HG03097 (cell line): ENCODE data around the gene CSF2.

Experiments
- ATAC-seq: cut with Tn5 transposase; IDR thresholded peaks from one replicate; pipeline ENCODE4 v1.9.1; 2021; ENCODE audit not compliant: unreplicated experiment, low FRiP score

The CSF2 gene

GRCh38 chr5:132073231-132074013 lies at the start of gene CSF2:
TSS of gene CSF2 (plus strand) at chr5:132073789. CDS start at chr5:132073824, 35 bp downstream.
- ATAC-seq = no peak

GRCh38 chr5:132024117-132024435 lies 49.5 kb upstream of the CSF2 start:
- ATAC-seq = no peak

GRCh38 chr5:132024789-132025402 lies 48.7 kb upstream of the CSF2 start:
- ATAC-seq = no peak

- ATAC-seq = no peak
These were observed 48.1 kb upstream of the CSF2 start for GRCh38 chr5:132025403-132025971.

DNA sequence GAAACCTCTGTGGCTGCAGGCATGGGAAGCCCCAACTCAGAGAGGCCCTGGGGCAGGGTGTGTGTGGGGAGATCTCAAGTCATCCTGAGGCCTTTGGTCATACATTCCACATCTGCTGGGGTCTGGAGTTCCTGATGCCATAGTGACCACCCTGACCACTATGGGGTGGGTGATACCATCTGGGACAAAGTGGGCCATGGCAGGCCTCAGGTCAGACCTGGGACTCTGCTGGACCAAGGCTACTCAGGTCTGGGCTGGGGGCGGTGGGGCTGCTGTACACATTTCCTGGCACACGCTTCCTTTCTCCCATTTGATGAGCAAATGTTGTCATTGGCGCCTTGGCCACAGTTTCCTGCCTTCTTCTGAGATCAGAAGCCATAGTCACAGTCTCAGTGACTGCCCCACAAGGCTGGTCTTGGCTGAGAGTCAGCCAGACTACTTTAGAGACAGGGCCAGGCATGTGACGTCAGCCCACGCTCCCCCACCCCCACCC lies 47.0 kb upstream of the CSF2 start:
- no peak for ATAC-seq

DNA sequence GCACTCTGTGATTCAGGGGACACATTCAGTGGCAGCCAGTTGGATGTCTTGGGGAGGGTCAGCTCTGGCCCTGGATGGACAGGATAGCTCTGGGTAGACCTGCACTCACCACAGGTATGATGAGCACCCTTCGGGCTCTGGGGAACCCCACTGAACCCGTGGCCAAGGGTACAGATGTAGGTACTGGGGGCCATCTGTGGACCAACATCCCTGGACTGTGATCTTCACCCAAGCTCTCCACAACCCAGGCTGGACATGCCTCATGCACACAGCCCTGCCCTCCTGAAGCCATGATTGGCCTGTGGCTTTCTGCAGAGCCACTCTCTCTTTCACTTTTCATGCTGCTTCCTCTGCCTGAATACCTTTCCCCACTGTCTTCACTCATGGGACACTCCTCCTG lies 46.6 kb upstream of the CSF2 start:
- no peak for ATAC-seq

GRCh38 chr5:132029609-132030330 lies 43.8 kb upstream of the CSF2 start:
- ATAC-seq = no peak

DNA sequence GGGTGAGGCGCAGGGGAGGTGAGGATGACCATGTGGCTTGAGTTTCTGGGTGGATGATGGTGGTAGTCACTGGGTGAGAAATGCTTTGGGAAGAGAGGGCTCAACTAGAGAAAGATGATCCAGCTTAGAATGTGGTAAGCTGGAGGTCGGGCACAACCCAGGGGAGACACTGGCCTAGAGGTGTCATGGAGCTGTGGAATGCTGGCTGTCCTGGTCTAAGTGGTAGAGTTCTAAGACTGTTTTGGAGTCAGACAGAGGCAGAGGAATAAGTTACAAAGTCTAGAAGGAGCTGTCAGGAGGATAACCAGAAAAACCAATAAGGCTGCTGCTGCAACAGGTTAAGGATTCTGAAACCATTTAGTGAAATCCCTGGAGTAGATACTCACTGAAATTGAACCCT lies 43.0 kb upstream of the CSF2 start:
- no peak for ATAC-seq

GRCh38 chr5:132032196-132032595 lies 41.4 kb upstream of the CSF2 start:
- no peak for ATAC-seq

GRCh38 chr5:132033122-132033521 lies 40.5 kb upstream of the CSF2 start:
- no peak for ATAC-seq

DNA sequence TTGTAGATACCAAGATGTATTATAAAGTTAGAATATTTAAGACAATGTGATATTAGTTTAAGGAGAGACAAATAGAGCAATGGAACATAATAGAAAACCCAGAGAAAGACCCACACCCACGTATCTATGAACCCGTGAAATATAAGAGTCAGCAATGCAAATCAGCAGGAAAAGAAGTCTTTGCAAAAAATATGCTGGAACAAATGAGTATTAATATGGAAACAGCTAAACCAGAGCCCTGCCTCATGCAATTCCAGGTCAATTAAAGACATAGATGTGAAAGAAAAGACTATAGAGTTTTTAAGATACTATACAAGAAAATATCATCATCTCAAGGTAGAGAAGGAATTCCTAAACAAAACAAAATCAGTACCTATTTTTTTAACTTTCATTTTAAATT lies 36.2 kb upstream of the CSF2 start:
- no peak for ATAC-seq

DNA sequence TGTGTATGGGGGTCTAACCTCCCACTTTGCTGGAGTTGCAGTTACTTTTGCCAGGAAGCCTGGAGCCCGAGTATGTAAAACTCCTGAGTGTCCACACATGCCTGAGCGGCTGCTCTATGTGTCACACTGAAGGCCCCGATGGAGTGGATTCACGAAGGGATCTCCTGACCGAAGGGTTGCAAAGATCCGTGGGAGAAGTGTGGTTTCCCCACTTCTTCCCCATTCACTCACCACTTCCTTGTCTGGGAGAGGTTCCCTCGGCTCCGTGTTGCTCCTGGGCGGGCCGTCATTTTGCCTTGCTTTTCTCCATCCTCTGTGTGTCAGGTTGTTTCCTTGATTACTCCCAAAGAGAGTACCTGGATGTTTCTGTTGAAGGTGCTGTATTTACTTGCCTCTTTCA lies 29.4 kb upstream of the CSF2 start:
- ATAC-seq = no peak

DNA sequence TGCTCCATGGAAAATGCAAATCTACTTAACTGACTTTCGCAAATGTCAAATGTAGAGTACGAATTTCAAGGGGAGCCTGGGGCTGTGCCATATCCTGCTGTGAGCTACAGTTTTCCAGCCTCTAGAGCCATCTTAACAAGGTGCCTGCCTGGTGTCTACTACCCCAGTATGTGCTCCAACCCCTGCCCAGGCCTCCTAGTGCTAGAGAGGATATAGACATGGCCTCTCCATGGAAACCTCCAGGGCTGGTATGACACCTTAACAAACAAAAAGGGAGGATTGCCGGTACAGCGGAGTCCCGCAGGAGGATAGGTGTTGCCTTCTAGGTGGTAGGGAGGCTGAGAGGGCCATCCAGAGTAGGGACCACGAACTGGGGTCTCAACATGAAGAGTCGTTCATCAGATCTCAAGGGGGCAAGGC lies 26.7 kb upstream of the CSF2 start:
- ATAC-seq = no peak

- ATAC-seq = no peak
These were observed 24.5 kb upstream of the CSF2 start for GRCh38 chr5:132049093-132049492.

GRCh38 chr5:132049559-132049958 lies 24.0 kb upstream of the CSF2 start:
- ATAC-seq = no peak

DNA sequence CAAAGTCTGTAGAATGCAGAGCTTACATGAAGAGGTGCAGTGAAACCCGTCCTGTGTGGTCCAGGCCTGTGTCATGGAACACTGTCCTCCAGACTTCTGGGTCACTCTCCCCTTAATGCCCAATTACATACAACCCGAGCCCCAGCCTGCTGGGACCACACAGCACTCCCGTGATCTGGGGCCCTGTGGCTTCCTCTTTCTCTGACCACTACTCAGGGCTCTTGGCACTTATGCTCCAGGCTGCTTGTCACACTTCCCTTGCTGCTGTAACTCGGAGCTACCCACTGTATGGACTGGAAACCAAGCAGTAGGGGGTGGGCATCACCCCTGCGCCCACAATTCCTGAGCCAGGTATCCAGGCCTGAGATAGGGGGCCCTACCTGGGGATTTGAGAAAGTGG lies 23.5 kb upstream of the CSF2 start:
- no peak for ATAC-seq

GRCh38 chr5:132050661-132051552 lies 22.7 kb upstream of the CSF2 start:
- ATAC-seq = no peak

GRCh38 chr5:132052520-132052919 lies 21.1 kb upstream of the CSF2 start:
- ATAC-seq = no peak

DNA sequence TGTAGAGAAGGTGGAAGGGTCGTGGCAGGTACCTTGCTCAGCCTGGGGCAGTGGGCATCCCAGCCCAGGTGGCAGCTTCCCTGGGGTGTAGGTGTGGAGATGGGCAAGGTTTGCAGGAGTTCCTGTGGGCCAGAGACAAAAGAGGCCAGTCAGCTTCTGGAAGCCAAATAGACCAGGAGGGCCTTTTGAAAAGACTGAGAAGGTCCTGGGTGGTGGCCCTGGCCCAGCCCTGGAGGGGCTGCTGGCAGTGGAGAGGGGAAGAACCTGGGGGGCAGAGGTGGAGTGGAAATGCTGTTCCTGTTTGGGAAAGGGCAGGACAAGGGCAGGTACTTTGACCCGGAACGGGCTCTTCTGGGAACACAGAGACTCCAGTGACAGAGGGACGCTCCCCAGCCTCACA lies 20.1 kb upstream of the CSF2 start:
- no peak for ATAC-seq

GRCh38 chr5:132054031-132054696 lies 19.4 kb upstream of the CSF2 start:
- ATAC-seq = no peak
